ENCODE data around the gene DEXI. TPM values are rescaled to one million over a fixed set of nuclear protein-coding genes. Genes with fewer than 3 reads are reported as not detected.
A peak's percentile ranks its signal among the peaks of the same experiment; 100 is the strongest.

DEXI gene
- total and polyA plus RNA-seq, 2 of the 13 experiments (the other 11 are each of a cell fraction or from before 2014, with no cell fraction given), result 51.5 to 70.4 TPM

GRCh38 chr16:10923650-10924214 is 18.5 kb downstream of the DEXI start (continued):
- TF ChIP-seq NFAT5 (CRISPR knock-in tag; IDR thresholded peaks at IDR 0.05), result no peak
- TF ChIP-seq ZBTB44 (CRISPR knock-in tag; IDR thresholded peaks at IDR 0.05), result no peak
- no peak for TF ChIP-seq STAT5B (CRISPR knock-in tag; IDR thresholded peaks at IDR 0.05)
- peak; percentile 78; the same call in 1 of the 2 replicates for TF ChIP-seq NCOR1 (IDR thresholded peaks at IDR 0.05; ENCODE audit: borderline replicate concordance, low read length)
- no peak for TF ChIP-seq ZNF407 (CRISPR knock-in tag; IDR thresholded peaks at IDR 0.05; ENCODE audit: not compliant biosample characterization)
- TF ChIP-seq ZSCAN30 (CRISPR knock-in tag; IDR thresholded peaks at IDR 0.05), result no peak
- no peak; the same call in 1 of the 2 replicates for TF ChIP-seq IKZF1 (IDR thresholded peaks at IDR 0.05)
- TF ChIP-seq CEBPG (CRISPR knock-in tag; IDR thresholded peaks at IDR 0.05), result peak; percentile 40
- peak; percentile 95 for TF ChIP-seq THRA (CRISPR knock-in tag; IDR thresholded peaks at IDR 0.05; ENCODE audit: borderline replicate concordance)
- no peak for TF ChIP-seq RARG (CRISPR knock-in tag; IDR thresholded peaks at IDR 0.05; ENCODE audit: low read depth)
